Activated CD4-positive, alpha-beta T cell treated with anti-CD3 and anti-CD28 coated beads, Interleukin-2, amount 50 U/mL, for 48 hours (primary cell): ENCODE results near the gene MOB1B.
"Not testable (repeated sequence)": the region's sequence is repeated elsewhere in the genome, so short reads cannot be mapped to it uniquely, and the experiment has no call there.

Source experiments
- DNase-seq, 2 experiments: peaks; one replicate each; pipeline ENCODE4 v3.0.0-alpha.2; 2020

Gene MOB1B

GRCh38 chr4:71009890-71010588 is 107.9 kb downstream of the MOB1B start:
- DNase-seq, result no peak

- no peak for DNase-seq
Observed at GRCh38 chr4:71011451-71011850, 109.3 kb downstream of the MOB1B start.

- DNase-seq, result not testable (repeated sequence)
Observed at GRCh38 chr4:71017391-71017790, 115.2 kb downstream of the MOB1B start.

DNA sequence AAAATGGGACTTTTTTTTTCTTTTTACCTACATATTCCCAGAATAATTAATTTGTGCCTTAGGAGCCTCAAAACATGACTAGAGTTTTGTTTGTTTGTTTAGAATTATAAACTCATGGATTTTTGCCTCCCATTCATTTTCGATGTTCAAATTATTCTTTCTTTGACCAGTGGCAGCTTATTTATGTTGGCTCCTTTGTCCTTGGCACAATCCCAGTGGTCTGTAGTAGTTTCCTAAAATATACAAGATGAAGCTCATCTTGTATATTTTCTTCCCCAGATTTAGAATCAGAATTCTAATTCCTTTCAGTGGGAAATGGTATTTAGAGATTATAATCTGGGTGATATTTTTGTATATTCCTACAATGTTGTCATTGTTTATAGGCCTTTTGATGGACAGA is 118.4 kb downstream of the MOB1B start:
- no peak for DNase-seq

- no peak for DNase-seq
Observed at GRCh38 chr4:71025654-71026053, 123.5 kb downstream of the MOB1B start.

DNA sequence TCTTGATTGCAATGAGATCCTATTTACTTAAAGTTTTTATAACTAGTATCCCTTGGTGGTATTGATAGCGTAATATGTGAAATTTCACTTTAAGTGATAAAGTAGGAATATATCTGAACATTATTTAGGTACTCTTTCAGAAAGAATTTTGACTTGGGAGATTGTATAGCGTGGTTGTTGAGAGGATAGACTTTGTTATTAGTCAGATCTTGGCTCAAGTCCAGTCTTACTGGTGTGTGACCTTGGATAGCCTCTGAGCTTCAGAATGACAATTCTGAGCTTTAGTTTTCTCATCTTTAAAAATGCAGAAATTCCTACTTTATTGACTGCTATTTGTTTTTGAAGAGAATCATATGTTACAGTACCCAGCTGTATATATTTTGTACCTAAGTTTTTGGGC is 123.9 kb downstream of the MOB1B start:
- no peak for DNase-seq

GRCh38 chr4:71027611-71028010 is 125.4 kb downstream of the MOB1B start:
- no peak for DNase-seq

DNA sequence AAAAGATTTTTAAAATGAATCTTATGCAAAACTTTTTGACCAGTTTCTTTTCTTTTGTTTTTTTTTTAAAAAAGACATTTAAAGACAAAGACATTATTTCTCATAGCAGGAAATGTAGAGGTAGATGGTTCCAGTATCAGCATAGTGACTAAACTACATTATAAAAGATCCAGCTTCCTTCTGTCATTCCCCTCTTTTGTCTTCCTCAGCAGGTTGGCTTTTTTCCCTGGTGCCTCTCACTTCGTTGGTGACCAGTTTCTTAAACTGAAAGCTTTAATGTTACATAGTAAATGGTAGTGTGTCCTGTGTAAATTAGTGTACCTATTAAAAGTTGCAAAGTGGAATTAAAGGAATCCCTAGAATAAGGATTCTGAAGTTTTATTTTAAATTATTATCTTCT is 127.3 kb downstream of the MOB1B start:
- no peak for DNase-seq

- DNase-seq, result not testable (repeated sequence)
Observed at GRCh38 chr4:71032106-71032505, 129.9 kb downstream of the MOB1B start.
